H1 (cell line): ENCODE data around the gene DOCK9.

Experiments used
- ATF2 ChIP-seq: IDR thresholded peaks from 2 replicates; pipeline ENCODE4 v1.6.1; 2012; ENCODE audit warnings: low read length, inconsistent platforms
- NRF1 ChIP-seq: IDR thresholded peaks from 2 replicates; pipeline ENCODE4 v1.6.1; 2011; ENCODE audit warnings: mild to moderate bottlenecking, low read depth, low read length, improper control_type of control experiment
- POLR2AphosphoS5 ChIP-seq: IDR thresholded peaks from 2 replicates; pipeline ENCODE4 v1.6.1; 2011; ENCODE audit warnings: low read depth, low read length
- RFX5 ChIP-seq: IDR thresholded peaks from 2 replicates; pipeline ENCODE4 v1.6.1; 2011; ENCODE audit warnings: low read depth, low read length, improper control_type of control experiment, borderline replicate concordance
- TAF1 ChIP-seq: IDR thresholded peaks from 2 replicates; pipeline ENCODE4 v1.6.1; 2011; ENCODE audit warnings: mild to moderate bottlenecking, low read depth, low read length
- ZNF274 ChIP-seq: IDR thresholded peaks from 2 replicates; pipeline ENCODE4 v1.7.0; 2012; ENCODE audit warnings: low read length, borderline replicate concordance; ENCODE audit errors: extremely low read depth
- TF ChIP-seq, protein P1 (sequence below), 3 experiments: IDR thresholded peaks; 1 replicate in 2 of 3; 2 replicates in 1 of 3; pipeline versions ENCODE4 v1.5.1 to v1.6.1; 2011; ENCODE audit warnings: low read length in 3 of 3, mild to moderate bottlenecking in 3 of 3, inconsistent platforms in 2 of 3, low read depth in 1 of 3, moderate library complexity in 1 of 3; ENCODE audit not compliant: insufficient read depth in 1 of 3; ENCODE audit errors: control extremely low read depth in 1 of 3
- TF ChIP-seq, protein P2 (sequence below): IDR thresholded peaks from 2 replicates; pipeline ENCODE4 v1.6.1; 2011; ENCODE audit warnings: low read depth, mild to moderate bottlenecking, low read length; ENCODE audit not compliant: insufficient read depth

GRCh38 chr13:99002172-99002710 is 24.4 kb upstream of the DOCK9 start:
- no peak for TF ChIP-seq TAF1
- no peak for TF ChIP-seq POLR2AphosphoS5
- TF ChIP-seq, protein P1, sequence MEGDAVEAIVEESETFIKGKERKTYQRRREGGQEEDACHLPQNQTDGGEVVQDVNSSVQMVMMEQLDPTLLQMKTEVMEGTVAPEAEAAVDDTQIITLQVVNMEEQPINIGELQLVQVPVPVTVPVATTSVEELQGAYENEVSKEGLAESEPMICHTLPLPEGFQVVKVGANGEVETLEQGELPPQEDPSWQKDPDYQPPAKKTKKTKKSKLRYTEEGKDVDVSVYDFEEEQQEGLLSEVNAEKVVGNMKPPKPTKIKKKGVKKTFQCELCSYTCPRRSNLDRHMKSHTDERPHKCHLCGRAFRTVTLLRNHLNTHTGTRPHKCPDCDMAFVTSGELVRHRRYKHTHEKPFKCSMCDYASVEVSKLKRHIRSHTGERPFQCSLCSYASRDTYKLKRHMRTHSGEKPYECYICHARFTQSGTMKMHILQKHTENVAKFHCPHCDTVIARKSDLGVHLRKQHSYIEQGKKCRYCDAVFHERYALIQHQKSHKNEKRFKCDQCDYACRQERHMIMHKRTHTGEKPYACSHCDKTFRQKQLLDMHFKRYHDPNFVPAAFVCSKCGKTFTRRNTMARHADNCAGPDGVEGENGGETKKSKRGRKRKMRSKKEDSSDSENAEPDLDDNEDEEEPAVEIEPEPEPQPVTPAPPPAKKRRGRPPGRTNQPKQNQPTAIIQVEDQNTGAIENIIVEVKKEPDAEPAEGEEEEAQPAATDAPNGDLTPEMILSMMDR (IDR thresholded peaks at IDR 0.05; ENCODE audit: control extremely low read depth in 1 of 3, insufficient read depth in 1 of 3, low read depth in 1 of 3, low read length in 3 of 3): no peak
- no peak for TF ChIP-seq ATF2
- no peak for TF ChIP-seq ZNF274
- no peak for TF ChIP-seq RFX5
- TF ChIP-seq, protein P2, sequence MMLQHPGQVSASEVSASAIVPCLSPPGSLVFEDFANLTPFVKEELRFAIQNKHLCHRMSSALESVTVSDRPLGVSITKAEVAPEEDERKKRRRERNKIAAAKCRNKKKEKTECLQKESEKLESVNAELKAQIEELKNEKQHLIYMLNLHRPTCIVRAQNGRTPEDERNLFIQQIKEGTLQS: no peak
- TF ChIP-seq NRF1: no peak
